ENCODE results near the gene RFNG. TPM values are rescaled to one million over a fixed set of nuclear protein-coding genes. Genes with fewer than 3 reads are reported as not detected.
A peak's percentile ranks its signal among the peaks of the same experiment; 100 is the strongest.

The RFNG gene
- polyA plus RNA-seq, 2 of the 4 experiments (the other 2 are of a cell fraction) = 8.4 to 25.7 TPM

DNA sequence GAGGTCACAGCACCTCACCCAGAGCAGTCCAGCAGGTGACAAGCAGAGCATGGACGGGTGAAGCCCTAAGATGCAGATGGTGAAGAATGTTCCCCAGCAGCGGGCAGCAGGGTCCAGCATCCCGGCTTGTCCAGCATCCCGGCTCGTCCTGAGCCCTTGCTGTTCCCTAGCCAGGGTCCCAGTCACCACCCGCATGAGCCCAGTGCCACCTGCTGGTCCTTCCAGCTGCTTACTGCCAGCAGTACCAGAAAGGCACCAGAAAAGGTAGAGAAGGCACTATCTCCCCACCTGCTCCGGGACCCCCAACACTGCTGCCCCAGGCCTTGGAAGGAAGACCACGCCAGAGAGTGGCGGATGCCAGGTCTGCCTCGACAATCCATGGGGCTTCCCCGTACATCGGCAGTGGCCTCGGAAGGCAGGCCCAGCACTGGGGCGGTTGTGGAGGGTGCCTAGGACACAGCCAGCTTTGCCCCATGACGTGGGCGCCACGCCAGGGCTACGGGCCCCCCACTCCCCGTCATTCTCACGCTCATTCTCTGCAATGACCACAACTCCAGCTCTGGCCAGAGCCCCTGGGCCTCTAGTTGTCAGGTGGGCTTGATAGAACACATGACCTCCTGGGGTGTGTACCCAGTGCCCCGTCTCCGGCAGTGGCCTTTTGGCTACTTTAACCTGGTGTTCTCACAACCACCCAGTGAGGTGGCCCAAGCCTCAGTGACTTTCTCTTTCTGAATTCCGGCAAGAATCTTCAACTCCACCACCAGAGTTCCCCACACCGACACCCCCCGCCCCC is 30.3 kb downstream of the RFNG start:
- peak overlapping the region; percentile 87 for H3K4me2 ChIP-seq
- ATAC-seq = peak; percentile 55 to 56
- peaks cover 41% of the 10 kb centered on the region for H3K4me1 ChIP-seq
- H3K27ac ChIP-seq = peak overlapping the region; percentile 80 to 92; a peak in 5 of 6 replicates
- POLR2A ChIA-PET = interaction anchor here (1.0 to 3.9 kb wide), 7 partner anchors 16 to 152 kb away, joined by 3 to 38 read pairs (median 5); partner anchors contain the start of genes ASPSCR1 and DCXR
- FAIRE-seq = peak; percentile 84
- H3K4me3 ChIP-seq = peak overlapping the region; percentile 77
- H3K9me3 ChIP-seq = no peaks in the 10 kb centered on the region
- TF ChIP-seq RFX5 (IDR thresholded peaks at IDR 0.05) = no peak
- TF ChIP-seq MAZ (IDR thresholded peaks at IDR 0.05; ENCODE audit: borderline replicate concordance, low read depth, low read length) = 0 out of 2 replicates have a peak, but pooled peaks have one; percentile 43
- TF ChIP-seq SMC3 (IDR thresholded peaks at IDR 0.05) = peak; percentile 98
- TF ChIP-seq, protein P1, sequence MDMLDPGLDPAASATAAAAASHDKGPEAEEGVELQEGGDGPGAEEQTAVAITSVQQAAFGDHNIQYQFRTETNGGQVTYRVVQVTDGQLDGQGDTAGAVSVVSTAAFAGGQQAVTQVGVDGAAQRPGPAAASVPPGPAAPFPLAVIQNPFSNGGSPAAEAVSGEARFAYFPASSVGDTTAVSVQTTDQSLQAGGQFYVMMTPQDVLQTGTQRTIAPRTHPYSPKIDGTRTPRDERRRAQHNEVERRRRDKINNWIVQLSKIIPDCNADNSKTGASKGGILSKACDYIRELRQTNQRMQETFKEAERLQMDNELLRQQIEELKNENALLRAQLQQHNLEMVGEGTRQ (IDR thresholded peaks at IDR 0.05) = 0 out of 2 replicates have a peak, but pooled peaks have one; percentile 24
- TF ChIP-seq, protein P2, sequence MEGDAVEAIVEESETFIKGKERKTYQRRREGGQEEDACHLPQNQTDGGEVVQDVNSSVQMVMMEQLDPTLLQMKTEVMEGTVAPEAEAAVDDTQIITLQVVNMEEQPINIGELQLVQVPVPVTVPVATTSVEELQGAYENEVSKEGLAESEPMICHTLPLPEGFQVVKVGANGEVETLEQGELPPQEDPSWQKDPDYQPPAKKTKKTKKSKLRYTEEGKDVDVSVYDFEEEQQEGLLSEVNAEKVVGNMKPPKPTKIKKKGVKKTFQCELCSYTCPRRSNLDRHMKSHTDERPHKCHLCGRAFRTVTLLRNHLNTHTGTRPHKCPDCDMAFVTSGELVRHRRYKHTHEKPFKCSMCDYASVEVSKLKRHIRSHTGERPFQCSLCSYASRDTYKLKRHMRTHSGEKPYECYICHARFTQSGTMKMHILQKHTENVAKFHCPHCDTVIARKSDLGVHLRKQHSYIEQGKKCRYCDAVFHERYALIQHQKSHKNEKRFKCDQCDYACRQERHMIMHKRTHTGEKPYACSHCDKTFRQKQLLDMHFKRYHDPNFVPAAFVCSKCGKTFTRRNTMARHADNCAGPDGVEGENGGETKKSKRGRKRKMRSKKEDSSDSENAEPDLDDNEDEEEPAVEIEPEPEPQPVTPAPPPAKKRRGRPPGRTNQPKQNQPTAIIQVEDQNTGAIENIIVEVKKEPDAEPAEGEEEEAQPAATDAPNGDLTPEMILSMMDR (IDR thresholded peaks at IDR 0.05) = peak; percentile 94
- TF ChIP-seq, protein P3, sequence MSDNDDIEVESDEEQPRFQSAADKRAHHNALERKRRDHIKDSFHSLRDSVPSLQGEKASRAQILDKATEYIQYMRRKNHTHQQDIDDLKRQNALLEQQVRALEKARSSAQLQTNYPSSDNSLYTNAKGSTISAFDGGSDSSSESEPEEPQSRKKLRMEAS (IDR thresholded peaks at IDR 0.05) = peak; percentile 25; the same call in 1 of the 2 replicates
- no peak for TF ChIP-seq KDM1A (IDR thresholded peaks at IDR 0.05; ENCODE audit: low read depth)
- TF ChIP-seq RAD21 (conservative IDR thresholded peaks at IDR 0.05 in 1 of 2, IDR thresholded peaks at IDR 0.05 in 1 of 2) = peak; percentile 97 to 98
- peak; percentile 35; the same call in 1 of the 2 replicates for TF ChIP-seq TP53 (CRISPR knock-in tag; IDR thresholded peaks at IDR 0.05)
- CTCF ChIA-PET = interaction anchor here (0.6 to 33.2 kb wide), 36 partner anchors 8 to 307 kb away, joined by 3 to 794 read pairs (median 5); partner anchors contain the start of genes ASPSCR1, DCXR, MAFG and MYADML2
- 15% methylated on average over 24 of the region's 25 CpGs for WGBS (ENCODE audit: missing lambda C conversion rate)
- peak; percentile 89 to 90 for DNase-seq (ENCODE audit: low read depth in 1 of 2, low spot score in 1 of 2)

DNA sequence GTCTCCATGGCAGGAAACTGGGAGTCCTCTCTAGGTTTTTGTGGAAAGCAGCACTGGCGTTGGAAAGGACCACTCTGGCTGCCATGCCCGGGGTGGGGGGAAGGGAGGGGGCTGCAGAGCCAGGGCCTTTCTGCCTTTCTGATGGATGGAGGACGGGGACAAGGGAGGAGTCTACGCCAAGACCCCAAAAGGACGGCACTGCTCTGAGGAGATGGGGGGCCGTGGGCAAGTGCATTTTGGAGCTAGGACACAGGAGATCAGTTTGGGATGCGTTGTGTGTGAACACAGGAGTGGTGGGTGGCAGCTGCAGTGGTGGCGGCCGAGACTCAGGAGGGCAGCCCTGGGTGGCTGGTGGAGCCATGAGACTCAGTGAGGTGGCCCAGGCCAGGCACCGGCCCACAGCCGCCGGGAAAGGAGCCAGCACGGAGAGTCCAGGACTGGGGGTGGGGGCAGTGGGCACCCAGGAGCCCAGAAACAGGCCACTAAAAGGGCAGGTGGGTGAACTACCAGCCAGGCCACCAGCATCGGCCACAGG is 31.0 kb downstream of the RFNG start:
- Histone ChIP-seq H3K9me3 (no peaks in the 10 kb centered on the region), H3K4me1 (peaks cover 41% of the 10 kb centered on the region), H3K4me3 (no peak overlapping the region), H3K27ac (peak overlapping the region in 1 of 2 experiments; percentile 92; a peak in 2 of 6 replicates), H3K4me2 (peak overlapping the region; percentile 87)
- no peak for ATAC-seq
- WGBS (ENCODE audit: missing lambda C conversion rate) = 85% methylated on average over 11 of the region's 14 CpGs
- DNase-seq (ENCODE audit: low read depth in 1 of 2, low spot score in 1 of 2) = no peak
- POLR2A ChIA-PET = interaction anchor here (1.4 to 3.9 kb wide), 4 partner anchors 17 to 78 kb away, joined by 3 to 38 read pairs (median 6); partner anchors contain the start of genes ASPSCR1 and DCXR
- FAIRE-seq = no peak
- TF ChIP-seq HOXB13 (CRISPR knock-in tag; IDR thresholded peaks at IDR 0.05; ENCODE audit: low read depth) (no peak), RARB (CRISPR knock-in tag; IDR thresholded peaks at IDR 0.05) (no peak), RNF2 (IDR thresholded peaks at IDR 0.05; ENCODE audit: borderline replicate concordance, low read depth) (no peak), KDM5A (IDR thresholded peaks at IDR 0.05) (no peak), EHF (CRISPR knock-in tag; IDR thresholded peaks at IDR 0.05) (no peak), CBX2 (IDR thresholded peaks at IDR 0.05; ENCODE audit: borderline replicate concordance, low read depth) (no peak), CHD2 (IDR thresholded peaks at IDR 0.05; ENCODE audit: low read length, partially characterized antibody) (no peak), HOXB5 (CRISPR knock-in tag; IDR thresholded peaks at IDR 0.05) (no peak), NPAS2 (CRISPR knock-in tag; IDR thresholded peaks at IDR 0.05; ENCODE audit: borderline replicate concordance) (no peak), ESRRA (IDR thresholded peaks at IDR 0.05; ENCODE audit: borderline replicate concordance, low read length) (no peak)
- TF ChIP-seq, protein P4, sequence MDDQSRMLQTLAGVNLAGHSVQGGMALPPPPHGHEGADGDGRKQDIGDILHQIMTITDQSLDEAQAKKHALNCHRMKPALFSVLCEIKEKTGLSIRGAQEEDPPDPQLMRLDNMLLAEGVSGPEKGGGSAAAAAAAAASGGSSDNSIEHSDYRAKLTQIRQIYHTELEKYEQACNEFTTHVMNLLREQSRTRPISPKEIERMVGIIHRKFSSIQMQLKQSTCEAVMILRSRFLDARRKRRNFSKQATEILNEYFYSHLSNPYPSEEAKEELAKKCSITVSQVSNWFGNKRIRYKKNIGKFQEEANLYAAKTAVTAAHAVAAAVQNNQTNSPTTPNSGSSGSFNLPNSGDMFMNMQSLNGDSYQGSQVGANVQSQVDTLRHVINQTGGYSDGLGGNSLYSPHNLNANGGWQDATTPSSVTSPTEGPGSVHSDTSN (IDR thresholded peaks at IDR 0.05) = no peak
- TF ChIP-seq, protein P3 (IDR thresholded peaks at IDR 0.05) = no peak
- CTCF ChIA-PET = interaction anchor here (0.8 to 33.2 kb wide), 40 partner anchors 9 to 289 kb away, joined by 3 to 794 read pairs (median 5); partner anchors contain the start of genes ASPSCR1, DCXR, MAFG and MYADML2

Data from A549 (cell line).